Uterine smooth muscle cell (primary cell): ENCODE measurements around the gene SYPL2. TPM values are rescaled to one million over a fixed set of nuclear protein-coding genes. Genes with fewer than 3 reads are reported as not detected.

Source experiments
- total RNA-seq: library from RNA; depleted of rRNA; stranded (reverse); fragments of >200 nt; gene quantifications from 2 replicates; pipeline ENCODE4 v1.2.3, GENCODE V29; 2014

Gene SYPL2
- total RNA-seq, result 0.75 and 1.3 TPM in 2 replicates

DNA sequence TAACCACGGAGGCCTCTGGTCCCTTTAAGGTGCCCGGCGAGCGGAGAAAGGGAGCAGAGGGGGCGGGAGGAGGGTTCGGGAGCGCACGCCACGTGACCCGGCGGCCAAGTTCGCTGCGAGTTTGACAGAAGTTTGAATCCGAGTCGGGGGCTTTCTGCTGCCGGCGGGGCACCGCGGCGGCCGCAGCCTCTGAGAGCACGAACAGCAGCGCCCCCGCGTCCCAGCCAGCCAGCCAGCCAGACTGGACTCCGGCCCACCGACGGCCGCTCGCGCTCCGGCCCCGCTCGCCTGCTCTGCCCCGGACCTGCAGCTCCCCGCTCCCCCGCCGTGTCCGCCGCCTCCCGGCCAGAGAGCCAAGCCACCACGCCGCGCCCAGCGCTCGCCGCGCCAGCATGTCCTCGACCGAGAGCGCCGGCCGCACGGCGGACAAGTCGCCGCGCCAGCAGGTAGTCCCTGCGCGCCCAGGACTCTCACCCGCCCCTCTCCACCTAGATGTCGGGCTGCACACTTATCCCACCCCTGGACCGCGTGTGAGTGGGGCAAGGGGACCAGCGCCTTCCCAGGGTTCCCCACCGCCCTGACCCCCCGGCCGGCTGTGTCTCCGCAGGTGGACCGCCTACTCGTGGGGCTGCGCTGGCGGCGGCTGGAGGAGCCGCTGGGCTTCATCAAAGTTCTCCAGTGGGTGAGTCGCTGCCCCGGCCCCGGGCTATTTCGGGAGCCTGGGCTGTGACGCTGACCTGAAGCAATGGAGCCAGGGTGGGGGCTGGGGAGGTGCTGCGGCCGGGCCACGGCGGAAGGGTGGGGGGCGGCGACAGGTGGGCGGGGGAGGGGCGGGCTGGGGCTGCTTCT, at the start of gene SYPL2:
TSS of gene SYPL2 (plus strand) at position 95 of the 849 bp plus-strand sequence. CDS start at position 393, 298 bp downstream.

GRCh38 chr1:109426281-109427170, 39.8 kb upstream of the SYPL2 start, which contains the start of gene PSMA5:
Gene PSMA5 (minus strand): TSS chr1:109426448. CDS start chr1:109426330, 118 bp downstream.

DNA sequence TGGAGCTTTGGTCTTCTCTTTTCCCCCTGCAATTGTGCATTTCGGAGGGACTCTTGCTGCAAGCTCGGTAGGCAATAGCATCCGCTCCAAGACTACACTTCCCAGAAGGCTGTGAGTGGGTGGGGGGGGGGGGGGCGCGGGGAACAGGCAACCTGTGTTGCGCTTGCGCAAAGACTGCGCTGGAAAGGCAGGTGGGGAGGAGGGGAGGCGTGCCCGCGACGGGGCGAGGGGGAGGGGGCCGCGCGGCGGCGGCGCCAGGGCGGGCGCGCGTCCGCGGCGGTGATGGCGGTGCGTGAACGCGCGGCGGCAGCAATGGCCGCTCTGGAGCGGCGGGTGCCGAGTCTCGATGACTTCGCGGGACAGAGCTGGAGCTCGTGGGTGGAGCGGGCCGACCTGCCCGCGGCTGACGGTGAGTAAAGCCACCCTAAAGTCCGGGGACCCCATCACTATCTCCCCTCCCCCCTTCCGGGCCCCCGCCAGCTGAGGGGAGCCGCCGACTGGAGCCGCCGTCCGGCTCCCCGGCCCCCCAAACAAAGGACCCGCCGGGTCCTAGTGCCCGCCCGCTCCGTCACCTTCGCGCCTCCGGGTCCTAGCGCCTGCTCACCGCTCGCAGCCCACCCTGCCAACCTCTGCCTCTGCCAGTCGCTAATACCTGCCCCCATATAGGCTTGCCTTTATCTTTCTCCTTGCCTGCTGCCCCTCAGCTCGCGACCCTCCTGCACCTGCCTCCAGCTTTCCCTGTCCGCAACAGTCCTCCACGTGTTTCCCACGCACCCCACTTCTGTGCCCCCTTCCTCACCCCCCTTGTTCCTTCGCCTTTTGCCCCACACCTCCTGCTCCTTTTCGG, 17.5 kb downstream of the SYPL2 start, which contains the start of gene ATXN7L2:
TSS of gene ATXN7L2 (plus strand) at position 234 of the 847 bp plus-strand sequence. CDS start at position 283, 49 bp downstream.

GRCh38 chr1:109493805-109494539, 27.6 kb downstream of the SYPL2 start, which contains the start of gene CYB561D1:
Gene CYB561D1 (plus strand): TSS chr1:109494094. CDS start chr1:109494140, 46 bp downstream.

DNA sequence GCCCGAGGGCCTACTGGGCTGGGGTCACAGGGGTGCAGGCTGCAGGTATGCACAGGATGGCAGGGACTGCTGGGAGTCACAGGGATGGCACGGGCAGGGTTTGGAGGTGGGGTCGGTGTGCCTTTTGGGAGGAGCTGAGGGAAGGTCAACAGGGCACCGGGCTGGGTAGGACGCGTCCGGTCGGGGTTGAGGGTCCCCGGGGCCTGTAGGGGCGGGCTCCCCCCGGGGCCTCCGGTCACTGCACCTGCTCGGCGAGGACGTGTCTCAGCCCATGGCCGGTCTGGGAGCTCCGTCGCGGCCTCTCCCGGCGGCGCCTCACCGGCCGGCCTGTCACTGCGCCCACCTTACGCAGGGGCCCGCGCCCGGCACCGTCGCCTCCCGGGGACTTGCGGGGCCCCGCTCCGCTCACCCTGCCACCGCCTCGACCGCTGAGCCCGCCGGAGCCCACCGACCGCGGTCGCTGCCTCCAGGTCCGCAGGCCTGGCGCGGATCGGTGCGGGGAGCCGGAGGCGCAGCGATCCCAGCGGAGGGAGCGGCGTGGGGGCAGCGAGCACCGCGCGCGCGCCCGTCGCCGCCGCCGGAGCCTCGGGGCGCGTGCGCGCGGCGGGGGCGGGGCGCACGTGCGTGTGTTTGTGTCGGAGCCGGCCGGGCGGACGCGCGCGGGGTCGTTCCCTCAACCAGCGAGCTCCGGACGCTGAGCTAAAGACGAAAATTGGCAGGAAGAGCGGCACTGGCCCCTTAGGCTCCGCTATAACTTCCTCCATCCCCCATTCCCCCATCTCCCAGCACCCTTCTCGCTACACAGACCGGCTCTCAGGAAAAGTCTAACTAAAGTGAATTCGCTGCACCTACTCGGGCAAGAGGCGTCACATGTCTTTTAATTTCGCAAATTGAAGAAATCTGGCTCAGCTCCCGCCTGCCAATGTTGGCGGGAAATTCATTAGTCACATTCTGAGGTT, 43.1 kb downstream of the SYPL2 start, which contains the start of gene AMIGO1:
TSS of gene AMIGO1 (minus strand) at position 552 of the 959 bp plus-strand sequence. CDS start 815 bp downstream, outside the sequence.

Other genes starting within 250 kb of the SYPL2 start
- 1.00 and 3.4 TPM in 2 replicates for gene CELSR2, start 217.0 kb upstream of the SYPL2 start, total RNA-seq
- 6.4 and 17.3 TPM in 2 replicates for gene PSRC1, start 183.4 kb upstream of the SYPL2 start, total RNA-seq
- gene MYBPHL, start 159.5 kb upstream of the SYPL2 start, total RNA-seq, result not detected in 2 replicates
- 5.8 and 12.6 TPM in 2 replicates for gene SORT1, start 68.6 kb upstream of the SYPL2 start, total RNA-seq
- 57.1 and 72.8 TPM in 2 replicates for gene PSMA5, start 40.1 kb upstream of the SYPL2 start, total RNA-seq
- gene ATXN7L2, start 17.4 kb downstream of the SYPL2 start, total RNA-seq, result 1.9 and 2.1 TPM in 2 replicates
- gene CYB561D1, start 27.5 kb downstream of the SYPL2 start, total RNA-seq, result 5.4 and 6.5 TPM in 2 replicates
- 0.77 and 2.5 TPM in 2 replicates for gene AMIGO1, start 43.2 kb downstream of the SYPL2 start, total RNA-seq
- 0.11 and 0.25 TPM in 2 replicates for gene GPR61, start 73.3 kb downstream of the SYPL2 start, total RNA-seq
- gene GNAI3, start 82.1 kb downstream of the SYPL2 start, total RNA-seq, result 16.5 and 23.9 TPM in 2 replicates
- 0.33 TPM in 1 of 2 replicates, not detected in the other for gene GNAT2, start 153.1 kb downstream of the SYPL2 start, total RNA-seq
- 71.5 and 76.5 TPM in 2 replicates for gene AMPD2, start 153.3 kb downstream of the SYPL2 start, total RNA-seq
- 14.4 and 14.6 TPM in 2 replicates for gene GSTM4, start 189.6 kb downstream of the SYPL2 start, total RNA-seq
- 10.5 and 24.7 TPM in 2 replicates for gene GSTM2, start 201.5 kb downstream of the SYPL2 start, total RNA-seq
- 0.37 and 15.3 TPM in 2 replicates for gene GSTM1, start 221.3 kb downstream of the SYPL2 start, total RNA-seq
- gene GSTM5, start 245.7 kb downstream of the SYPL2 start, total RNA-seq, result 1.00 and 1.5 TPM in 2 replicates